ENCODE measurements around the gene RGL4.
"Not testable (repeated sequence)": the region's sequence is repeated elsewhere in the genome, so short reads cannot be mapped to it uniquely, and the experiment has no call there.

- TF ChIP-seq CTCF, POLR2A (IDR thresholded peaks at IDR 0.05): not testable (repeated sequence)
Observed at GRCh38 chr22:23671387-23671786, 19.4 kb upstream of the RGL4 start.
